Smooth muscle cell (in vitro differentiated cells): ENCODE data around the gene STX12. TPM values are rescaled to one million over a fixed set of nuclear protein-coding genes. Genes with fewer than 3 reads are reported as not detected.

Source experiments
- DNase-seq: peaks from one replicate; lab custom pipeline; 2025; ENCODE audit not compliant: unreplicated experiment; lab: John Stamatoyannopoulos, UW
- H2AFZ ChIP-seq: fragments of 200-600 bp; sonication (generic); 2 replicates; pipeline ENCODE4 v1.6.0; 2016; ENCODE audit warnings: antibody characterized with exemption, low read depth, mild to moderate bottlenecking
- H3F3A ChIP-seq: fragments of 200-600 bp; sonication (generic); 2 replicates; pipeline ENCODE4 v1.6.0; 2017; ENCODE audit warnings: antibody characterized with exemption, low read depth
- H3K27ac ChIP-seq: fragments of 200-600 bp; sonication (generic); 2 replicates; pipeline ENCODE4 v1.5.1; 2016; ENCODE audit warnings: low read depth, mild to moderate bottlenecking
- H3K27me3 ChIP-seq: fragments of 200-600 bp; sonication (generic); 2 replicates; pipeline ENCODE4 v1.6.1; 2016; ENCODE audit warnings: low read depth, mild to moderate bottlenecking
- H3K36me3 ChIP-seq: fragments of 200-600 bp; sonication (generic); 2 replicates; pipeline ENCODE4 v1.5.1; 2016; ENCODE audit warnings: low read depth
- H3K4me1 ChIP-seq: fragments of 200-600 bp; sonication (generic); 2 replicates; pipeline ENCODE4 v1.5.1; 2016; ENCODE audit warnings: low read depth
- H3K4me2 ChIP-seq: fragments of 200-600 bp; sonication (generic); 2 replicates; pipeline ENCODE4 v1.6.0; 2016; ENCODE audit warnings: mild to moderate bottlenecking
- H3K4me3 ChIP-seq: fragments of 200-600 bp; sonication (generic); 2 replicates; pipeline ENCODE4 v1.5.1; 2016; ENCODE audit warnings: mild to moderate bottlenecking
- H3K79me2 ChIP-seq: fragments of 200-600 bp; sonication (generic); 2 replicates; pipeline ENCODE4 v1.6.0; 2016; ENCODE audit warnings: low read depth, mild to moderate bottlenecking
- H3K9ac ChIP-seq: fragments of 200-600 bp; sonication (generic); 2 replicates; pipeline ENCODE4 v1.6.0; 2016; ENCODE audit warnings: low read depth
- H3K9me3 ChIP-seq: fragments of 200-600 bp; sonication (generic); replicated peaks from 2 replicates; pipeline ENCODE4 v1.5.1; 2016; ENCODE audit warnings: low read depth
- H4K20me1 ChIP-seq: fragments of 200-600 bp; sonication (generic); 2 replicates; pipeline ENCODE4 v1.6.0; 2016; ENCODE audit warnings: low read depth
- CTCF ChIP-seq: fragments of 200-600 bp; sonication (generic); IDR thresholded peaks from 2 replicates; pipeline ENCODE4 v1.5.1; 2017; ENCODE audit warnings: borderline replicate concordance, mild to moderate bottlenecking, antibody characterized with exemption; ENCODE audit not compliant: insufficient read depth, poor library complexity, severe bottlenecking
- WGBS: methylation state at CpG from one replicate; pipeline ENCODE4 v1.1.7; 2016; ENCODE audit warnings: low lambda C conversion rate; 5-methylcytosine and 5-hydroxymethylcytosine counted together
- polyA plus RNA-seq: library from polyadenylated mRNA; unstranded; fragments of >200 nt; fragmentation: Nextera tagmentation; extraction: Ambion mirVana; gene quantifications from 2 replicates; pipeline ENCODE4 v1.2.1, GENCODE V29; 2016
- total RNA-seq: library from RNA; depleted of rRNA; stranded (reverse); fragments of >200 nt; gene quantifications from 2 replicates; pipeline ENCODE4 v1.2.3, GENCODE V29; 2014

The STX12 gene
- total and polyA plus RNA-seq, 2 experiments from 2014 or later, result 20.6 to 50.7 TPM

GRCh38 chr1:27833470-27833869 lies 60.5 kb downstream of the STX12 start:
- TF ChIP-seq CTCF, result no peak
- H3K27ac ChIP-seq, result peak overlapping the region; percentile 78
- H3K36me3 ChIP-seq, result peaks cover 8% of the 10 kb centered on the region
- 91% methylated on average over 3 of the region's 3 CpGs for WGBS
- no peak overlapping the region for H3K4me3 ChIP-seq
- H3K79me2 ChIP-seq, result peaks cover 77% of the 10 kb centered on the region
- no peaks in the 10 kb centered on the region for H3K27me3 ChIP-seq
- peaks cover 17% of the 10 kb centered on the region for H3K4me1 ChIP-seq
- H3K9me3 ChIP-seq, result no peaks in the 10 kb centered on the region
- peaks cover 8% of the 10 kb centered on the region for H3F3A ChIP-seq
- no peak overlapping the region for H2AFZ ChIP-seq
- peaks cover 22% of the 10 kb centered on the region for H4K20me1 ChIP-seq
- no peak overlapping the region for H3K4me2 ChIP-seq
- H3K9ac ChIP-seq, result no peak overlapping the region
- DNase-seq, result no peak

GRCh38 chr1:27835046-27835445 lies 62.0 kb downstream of the STX12 start:
- Histone ChIP-seq H3K36me3 (peaks cover 13% of the 10 kb centered on the region), H3K27me3 (no peaks in the 10 kb centered on the region), H3F3A (peaks cover 3% of the 10 kb centered on the region), H3K9ac (no peak overlapping the region), H3K9me3 (no peaks in the 10 kb centered on the region), H3K27ac (no peak overlapping the region), H3K79me2 (peaks cover 91% of the 10 kb centered on the region), H2AFZ (no peak overlapping the region), H3K4me2 (no peak overlapping the region), H4K20me1 (peaks cover 35% of the 10 kb centered on the region), H3K4me3 (no peak overlapping the region), H3K4me1 (peaks cover 17% of the 10 kb centered on the region)
- no peak for DNase-seq
- no peak for TF ChIP-seq CTCF

GRCh38 chr1:27835501-27835900 lies 62.5 kb downstream of the STX12 start:
- peaks cover 3% of the 10 kb centered on the region for H3F3A ChIP-seq
- H3K79me2 ChIP-seq, result peaks cover 95% of the 10 kb centered on the region
- H4K20me1 ChIP-seq, result peaks cover 39% of the 10 kb centered on the region
- peaks cover 17% of the 10 kb centered on the region for H3K4me1 ChIP-seq
- no peak overlapping the region for H3K9ac ChIP-seq
- H3K4me2 ChIP-seq, result no peak overlapping the region
- peaks cover 13% of the 10 kb centered on the region for H3K36me3 ChIP-seq
- no peaks in the 10 kb centered on the region for H3K27me3 ChIP-seq
- H3K9me3 ChIP-seq, result no peaks in the 10 kb centered on the region
- H3K27ac ChIP-seq, result no peak overlapping the region
- WGBS, result 97% methylated on average over 1 of the region's 1 CpG
- no peak for DNase-seq
- H2AFZ ChIP-seq, result no peak overlapping the region
- no peak overlapping the region for H3K4me3 ChIP-seq
- no peak for TF ChIP-seq CTCF

GRCh38 chr1:27849951-27850350 lies 76.9 kb downstream of the STX12 start:
- H3K4me1 ChIP-seq, result no peaks in the 10 kb centered on the region
- H3F3A ChIP-seq, result no peaks in the 10 kb centered on the region
- H3K27ac ChIP-seq, result no peak overlapping the region
- no peaks in the 10 kb centered on the region for H3K9me3 ChIP-seq
- DNase-seq, result no peak
- H4K20me1 ChIP-seq, result peaks cover 4% of the 10 kb centered on the region
- 96% methylated on average over 7 of the region's 7 CpGs for WGBS
- no peak overlapping the region for H3K4me2 ChIP-seq
- H3K4me3 ChIP-seq, result no peak overlapping the region
- no peak for TF ChIP-seq CTCF
- H3K36me3 ChIP-seq, result peaks cover 9% of the 10 kb centered on the region
- H3K79me2 ChIP-seq, result no peaks in the 10 kb centered on the region
- no peak overlapping the region for H3K9ac ChIP-seq
- H3K27me3 ChIP-seq, result no peaks in the 10 kb centered on the region
- no peak overlapping the region for H2AFZ ChIP-seq
